Liver (tissue), 9 donors: ENCODE measurements around the gene PPA2. TPM values are rescaled to one million over a fixed set of nuclear protein-coding genes. Genes with fewer than 3 reads are reported as not detected.

Experiments used
- DNase-seq: peaks from one replicate; pipeline ENCODE4 v3.0.0-alpha.2; 2017; ENCODE audit warnings: low spot score
- H3K27ac ChIP-seq, 2 donors: one replicate each; pipeline ENCODE4 v1.7.0; 2013; ENCODE audit warnings: inconsistent platforms in 2 of 2, low read length in 2 of 2, control low read depth in 1 of 2, low read depth in 1 of 2, mild to moderate bottlenecking in 1 of 2
- H3K27me3 ChIP-seq, 4 donors: one replicate each; pipeline versions ENCODE4 v1.6.1 to v1.7.0; 2013; ENCODE audit warnings: low read length in 3 of 4, inconsistent platforms in 1 of 4, mild to moderate bottlenecking in 1 of 4, moderate library complexity in 1 of 4; ENCODE audit not compliant: control insufficient read depth in 4 of 4, insufficient read depth in 4 of 4
- H3K36me3 ChIP-seq, 4 donors: one replicate each; pipeline versions ENCODE4 v1.6.1 to v1.7.0; 2013; ENCODE audit warnings: low read length in 3 of 4, mild to moderate bottlenecking in 3 of 4, low read depth in 1 of 4, moderate library complexity in 1 of 4; ENCODE audit not compliant: control insufficient read depth in 4 of 4, insufficient read depth in 3 of 4
- H3K4me1 ChIP-seq, 4 donors: one replicate each; pipeline versions ENCODE4 v1.6.1 to v1.7.0; 2013; ENCODE audit warnings: low read length in 3 of 4, mild to moderate bottlenecking in 3 of 4, moderate library complexity in 1 of 4; ENCODE audit not compliant: control insufficient read depth in 4 of 4, insufficient read depth in 4 of 4
- H3K4me3 ChIP-seq, 3 donors: one replicate each; pipeline versions ENCODE4 v1.6.1 to v1.7.0; 2013; ENCODE audit warnings: low read length in 3 of 3, control low read depth in 1 of 3, low read depth in 1 of 3, mild to moderate bottlenecking in 1 of 3
- H3K9ac ChIP-seq, 2 donors: one replicate each; pipeline ENCODE4 v1.7.0; 2013; ENCODE audit warnings: low read length in 2 of 2, mild to moderate bottlenecking in 2 of 2, moderate library complexity in 2 of 2, control low read depth in 1 of 2, low read depth in 1 of 2
- H3K9me3 ChIP-seq, 4 donors: one replicate each; pipeline versions ENCODE4 v1.6.1 to v1.7.0; 2013; ENCODE audit warnings: low read length in 3 of 4; ENCODE audit not compliant: control insufficient read depth in 4 of 4
- EGR1 ChIP-seq, 2 donors: IDR thresholded peaks; 2 replicates each; pipeline ENCODE4 v1.6.1; 2016 to 2018; ENCODE audit warnings: antibody characterized with exemption in 2 of 2, low read depth in 2 of 2
- FOXA2 ChIP-seq: IDR thresholded peaks from 2 replicates; pipeline ENCODE4 v1.6.1; 2016; ENCODE audit warnings: antibody characterized with exemption
- GABPA ChIP-seq, 2 donors: IDR thresholded peaks in 1 of 2; conservative IDR thresholded peaks in 1 of 2; 2 replicates each; pipeline ENCODE4 v1.6.1; 2016; ENCODE audit warnings: antibody characterized with exemption in 2 of 2, mild to moderate bottlenecking in 1 of 2, moderate library complexity in 1 of 2
- HNF4A ChIP-seq, 2 donors: conservative IDR thresholded peaks; 2 replicates each; pipeline ENCODE4 v1.6.1; 2016; ENCODE audit warnings: antibody characterized with exemption in 2 of 2, mild to moderate bottlenecking in 2 of 2
- HNF4G ChIP-seq: IDR thresholded peaks from 2 replicates; pipeline ENCODE4 v1.6.1; 2016; ENCODE audit warnings: antibody characterized with exemption
- JUND ChIP-seq, 2 donors: IDR thresholded peaks; 2 replicates each; pipeline ENCODE4 v1.6.1; 2016; ENCODE audit warnings: antibody characterized with exemption in 2 of 2
- NR2F2 ChIP-seq: IDR thresholded peaks from 2 replicates; pipeline ENCODE4 v1.6.1; 2016; ENCODE audit warnings: antibody characterized with exemption
- RAD21 ChIP-seq, 2 donors: IDR thresholded peaks; 2 replicates each; pipeline ENCODE4 v1.6.1; 2016; ENCODE audit warnings: antibody characterized with exemption in 2 of 2, mild to moderate bottlenecking in 2 of 2
- SP1 ChIP-seq: IDR thresholded peaks from 2 replicates; pipeline ENCODE4 v1.6.1; 2018; ENCODE audit warnings: antibody characterized with exemption, mild to moderate bottlenecking
- TAF1 ChIP-seq: conservative IDR thresholded peaks from 2 replicates; pipeline ENCODE4 v1.6.1; 2016; ENCODE audit warnings: antibody characterized with exemption, mild to moderate bottlenecking
- WGBS: extraction: QIAGEN DNeasy Blood & Tissue Kit; methylation state at CpG from one replicate; pipeline ENCODE4 v1.1.7; 2013; 5-methylcytosine and 5-hydroxymethylcytosine counted together
- polyA plus RNA-seq, 2 donors: library from polyadenylated mRNA; stranded (reverse) in 1 of 2; unstranded in 1 of 2; fragments of 200-250 nt in 1 of 2; fragments of >200 nt in 1 of 2; fragmentation: Nextera tagmentation in 1 of 2; extraction: Ambion mirVana in 1 of 2; gene quantifications; one replicate each; pipeline versions ENCODE4 v1.2.1 to v1.2.3, GENCODE V29; 2013 to 2015
- total RNA-seq, 2 donors: library from RNA; depleted of rRNA; stranded (reverse); fragments of >200 nt; gene quantifications; one replicate each; pipeline ENCODE4 v1.2.3, GENCODE V29; 2014
- TF ChIP-seq, protein P1 (sequence below): IDR thresholded peaks from 2 replicates; pipeline ENCODE4 v1.6.1; 2016; ENCODE audit warnings: antibody characterized with exemption, mild to moderate bottlenecking
- TF ChIP-seq, protein P2 (sequence below): IDR thresholded peaks from 2 replicates; pipeline ENCODE4 v1.6.1; 2016; ENCODE audit warnings: antibody characterized with exemption
- TF ChIP-seq, protein P3 (sequence below): IDR thresholded peaks from 2 replicates; pipeline ENCODE4 v1.6.1; 2016; ENCODE audit warnings: antibody characterized with exemption
- donor health status: healthy.
- donor health status: healthy.
- donor health status: healthy.
- donor health status: healthy.
- donor health status: healthy.

PPA2 gene
- total and polyA plus RNA-seq, 4 donors = 48.3 to 102 (median 70.8) TPM

DNA sequence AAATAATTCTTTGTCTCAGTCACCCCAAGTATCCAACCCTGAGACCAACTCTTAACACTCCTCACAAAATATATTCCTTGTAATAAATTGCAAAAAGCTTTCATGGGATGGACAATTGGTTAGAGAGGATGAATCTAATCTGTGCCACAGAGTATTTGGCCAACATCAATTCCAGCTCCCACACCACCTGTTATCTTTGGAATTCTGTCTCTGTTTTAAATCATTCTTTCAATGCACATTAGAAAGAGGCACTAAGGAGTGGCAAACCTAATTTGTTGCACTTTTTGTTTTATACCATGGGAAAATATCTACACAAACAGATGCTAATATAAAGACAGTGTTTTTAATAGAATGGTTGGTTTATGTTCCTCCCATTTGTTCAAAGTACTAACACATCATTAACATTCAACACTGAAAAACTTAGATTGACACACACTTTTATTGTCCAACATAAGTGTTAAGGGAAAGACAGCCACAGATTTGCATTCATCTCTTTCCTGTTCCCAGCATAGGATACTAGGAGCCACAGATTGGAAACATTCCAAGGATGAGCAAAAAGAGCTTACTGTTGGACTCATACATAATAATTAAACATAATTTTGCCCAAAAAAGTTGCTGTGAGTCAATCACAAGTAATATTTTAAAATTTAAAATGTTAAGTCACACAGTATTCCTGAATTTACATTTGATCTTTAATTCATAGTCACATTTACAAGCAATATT lies 116.4 kb downstream of the PPA2 start (continued):
- TF ChIP-seq, protein P1, sequence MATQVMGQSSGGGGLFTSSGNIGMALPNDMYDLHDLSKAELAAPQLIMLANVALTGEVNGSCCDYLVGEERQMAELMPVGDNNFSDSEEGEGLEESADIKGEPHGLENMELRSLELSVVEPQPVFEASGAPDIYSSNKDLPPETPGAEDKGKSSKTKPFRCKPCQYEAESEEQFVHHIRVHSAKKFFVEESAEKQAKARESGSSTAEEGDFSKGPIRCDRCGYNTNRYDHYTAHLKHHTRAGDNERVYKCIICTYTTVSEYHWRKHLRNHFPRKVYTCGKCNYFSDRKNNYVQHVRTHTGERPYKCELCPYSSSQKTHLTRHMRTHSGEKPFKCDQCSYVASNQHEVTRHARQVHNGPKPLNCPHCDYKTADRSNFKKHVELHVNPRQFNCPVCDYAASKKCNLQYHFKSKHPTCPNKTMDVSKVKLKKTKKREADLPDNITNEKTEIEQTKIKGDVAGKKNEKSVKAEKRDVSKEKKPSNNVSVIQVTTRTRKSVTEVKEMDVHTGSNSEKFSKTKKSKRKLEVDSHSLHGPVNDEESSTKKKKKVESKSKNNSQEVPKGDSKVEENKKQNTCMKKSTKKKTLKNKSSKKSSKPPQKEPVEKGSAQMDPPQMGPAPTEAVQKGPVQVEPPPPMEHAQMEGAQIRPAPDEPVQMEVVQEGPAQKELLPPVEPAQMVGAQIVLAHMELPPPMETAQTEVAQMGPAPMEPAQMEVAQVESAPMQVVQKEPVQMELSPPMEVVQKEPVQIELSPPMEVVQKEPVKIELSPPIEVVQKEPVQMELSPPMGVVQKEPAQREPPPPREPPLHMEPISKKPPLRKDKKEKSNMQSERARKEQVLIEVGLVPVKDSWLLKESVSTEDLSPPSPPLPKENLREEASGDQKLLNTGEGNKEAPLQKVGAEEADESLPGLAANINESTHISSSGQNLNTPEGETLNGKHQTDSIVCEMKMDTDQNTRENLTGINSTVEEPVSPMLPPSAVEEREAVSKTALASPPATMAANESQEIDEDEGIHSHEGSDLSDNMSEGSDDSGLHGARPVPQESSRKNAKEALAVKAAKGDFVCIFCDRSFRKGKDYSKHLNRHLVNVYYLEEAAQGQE = no peak
- no peak for TF ChIP-seq RAD21 (IDR thresholded peaks at IDR 0.05)
- TF ChIP-seq JUND (IDR thresholded peaks at IDR 0.05) = no peak
- TF ChIP-seq, protein P2, sequence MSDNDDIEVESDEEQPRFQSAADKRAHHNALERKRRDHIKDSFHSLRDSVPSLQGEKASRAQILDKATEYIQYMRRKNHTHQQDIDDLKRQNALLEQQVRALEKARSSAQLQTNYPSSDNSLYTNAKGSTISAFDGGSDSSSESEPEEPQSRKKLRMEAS = no peak
- TF ChIP-seq NR2F2 = no peak
- TF ChIP-seq HNF4G = no peak
- TF ChIP-seq FOXA2 = no peak

DNA sequence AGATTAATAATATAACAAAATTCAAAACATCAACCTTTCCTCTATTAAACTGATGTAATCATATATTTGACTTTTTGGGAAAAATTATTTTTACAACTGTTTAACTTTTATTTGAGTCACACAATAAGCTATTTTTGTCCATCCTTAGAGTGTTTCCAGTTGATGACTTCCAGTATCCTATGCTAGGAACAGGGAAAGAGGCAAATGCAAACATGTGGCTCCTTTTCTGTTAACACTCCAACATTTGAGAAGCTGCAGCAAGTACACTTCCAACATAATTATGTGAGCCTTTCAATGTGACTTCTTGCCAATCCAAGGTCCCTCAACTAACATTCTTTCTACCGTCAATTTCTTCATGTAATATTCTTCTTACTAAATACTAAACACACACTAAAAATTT lies 117.7 kb downstream of the PPA2 start:
- WGBS = 89% methylated on average over 1 of the region's 1 CpG
- no peaks in the 10 kb centered on the region for H3K27me3 ChIP-seq
- no peaks in the 10 kb centered on the region for H3K9me3 ChIP-seq
- no peak overlapping the region for H3K27ac ChIP-seq
- DNase-seq = no peak
- H3K9ac ChIP-seq = no peak overlapping the region
- H3K4me1 ChIP-seq = no peaks in the 10 kb centered on the region
- peaks cover 0 to 3% (median 1%) of the 10 kb centered on the region in 4 donors for H3K36me3 ChIP-seq
- TF ChIP-seq, protein P2 = no peak
- TF ChIP-seq GABPA (IDR thresholded peaks at IDR 0.05 in 1 of 2, conservative IDR thresholded peaks at IDR 0.05 in 1 of 2) (no peak), FOXA2 (no peak), SP1 (no peak), TAF1 (no peak), NR2F2 (no peak), HNF4A (conservative IDR thresholded peaks at IDR 0.05) (no peak), EGR1 (IDR thresholded peaks at IDR 0.05; ENCODE audit: low read depth in 2 of 2) (no peak)
- H3K4me3 ChIP-seq = no peak overlapping the region

DNA sequence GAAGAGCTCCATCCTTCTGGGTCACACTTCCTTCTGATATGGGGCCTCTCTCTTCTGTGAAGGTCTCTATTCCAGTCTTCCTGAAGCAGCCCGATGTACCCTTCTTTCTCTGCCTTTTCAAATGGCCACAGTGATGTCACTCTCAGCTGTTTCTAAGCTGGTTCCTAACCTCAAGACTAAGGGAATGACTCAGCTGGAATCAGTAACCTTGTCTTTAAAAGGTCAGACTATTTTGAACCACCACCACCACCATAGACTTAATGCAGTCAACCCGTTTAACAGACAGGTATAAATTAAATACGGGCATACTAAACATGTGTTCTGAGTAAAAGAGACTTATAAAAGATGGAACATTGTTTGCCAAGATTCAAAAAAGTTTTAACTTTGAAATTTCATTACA lies 121.0 kb downstream of the PPA2 start:
- Histone ChIP-seq H3K27ac (no peak overlapping the region), H3K9ac (no peak overlapping the region), H3K4me1 (no peaks in the 10 kb centered on the region), H3K36me3 (no peaks in the 10 kb centered on the region), H3K4me3 (no peak overlapping the region), H3K9me3 (no peaks in the 10 kb centered on the region), H3K27me3 (no peaks in the 10 kb centered on the region)
- no peak for DNase-seq
- TF ChIP-seq JUND (IDR thresholded peaks at IDR 0.05) (no peak), RAD21 (IDR thresholded peaks at IDR 0.05) (no peak)
- TF ChIP-seq, protein P3, sequence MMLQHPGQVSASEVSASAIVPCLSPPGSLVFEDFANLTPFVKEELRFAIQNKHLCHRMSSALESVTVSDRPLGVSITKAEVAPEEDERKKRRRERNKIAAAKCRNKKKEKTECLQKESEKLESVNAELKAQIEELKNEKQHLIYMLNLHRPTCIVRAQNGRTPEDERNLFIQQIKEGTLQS = no peak
- WGBS = 94% methylated on average over 3 of the region's 3 CpGs
